GM23338 (cell line): Measurements from ENCODE around the gene CSF2. TPM values are rescaled to one million over a fixed set of nuclear protein-coding genes. Genes with fewer than 3 reads are reported as not detected.

Experiments
- ATAC-seq: fragments of 200-7000 bp; cut with Tn5 transposase; 3 replicates; pipeline ENCODE4 v1.9.1; 2020
- DNase-seq: peaks from one replicate; pipeline ENCODE4 v3.0.0-alpha.2; 2015; ENCODE audit warnings: low spot score
- H2AFZ ChIP-seq: fragments of 200-600 bp; sonication (generic); 2 replicates; pipeline ENCODE4 v1.8.0; 2016; ENCODE audit warnings: antibody characterized with exemption, mild to moderate bottlenecking, moderate library complexity
- H3F3A ChIP-seq: fragments of 200-600 bp; sonication (generic); replicated peaks from 2 replicates; pipeline ENCODE4 v1.8.0; 2017; ENCODE audit warnings: antibody characterized with exemption, mixed run types, low read depth
- H3K27ac ChIP-seq: fragments of 200-600 bp; sonication (generic); 2 replicates; pipeline ENCODE4 v1.6.1; 2016; ENCODE audit warnings: low read depth
- H3K27me3 ChIP-seq: fragments of 200-600 bp; sonication (generic); 2 replicates; pipeline ENCODE4 v1.8.0; 2016; ENCODE audit warnings: mild to moderate bottlenecking, mixed run types, moderate library complexity; ENCODE audit not compliant: insufficient read depth
- H3K36me3 ChIP-seq: fragments of 200-600 bp; sonication (generic); 2 replicates; pipeline ENCODE4 v1.8.0; 2016; ENCODE audit warnings: mild to moderate bottlenecking; ENCODE audit not compliant: insufficient read depth
- H3K4me1 ChIP-seq: fragments of 200-600 bp; sonication (generic); 2 replicates; pipeline ENCODE4 v1.8.0; 2016; ENCODE audit warnings: mild to moderate bottlenecking, moderate library complexity; ENCODE audit not compliant: insufficient read depth
- H3K4me2 ChIP-seq: fragments of 200-600 bp; sonication (generic); 2 replicates; pipeline ENCODE4 v1.7.1; 2017; ENCODE audit warnings: mixed run types
- H3K4me3 ChIP-seq: fragments of 200-600 bp; sonication (generic); 2 replicates; pipeline ENCODE4 v1.6.1; 2016; ENCODE audit warnings: mixed run types
- H3K79me2 ChIP-seq: fragments of 200-600 bp; sonication (generic); replicated peaks from 2 replicates; pipeline ENCODE4 v1.8.0; 2017; ENCODE audit warnings: mild to moderate bottlenecking; ENCODE audit not compliant: insufficient read depth
- H3K9me2 ChIP-seq: fragments of 200-600 bp; sonication (generic); 2 replicates; pipeline ENCODE4 v1.8.0; 2017; ENCODE audit not compliant: insufficient read depth
- H4K20me1 ChIP-seq: fragments of 200-600 bp; sonication (generic); replicated peaks from 2 replicates; pipeline ENCODE4 v1.8.0; 2017; ENCODE audit warnings: mild to moderate bottlenecking; ENCODE audit not compliant: insufficient read depth
- H3K27ac Mint-ChIP-seq: 2 replicates; pipeline ENCODE4 v1.8.0; 2020; ENCODE audit warnings: inconsistent platforms, mild to moderate bottlenecking, moderate library complexity, mixed read lengths
- H3K27me3 Mint-ChIP-seq: 3 replicates; pipeline ENCODE4 v1.8.0; 2022; ENCODE audit warnings: low read depth, mild to moderate bottlenecking, moderate library complexity, mixed read lengths, inconsistent platforms; ENCODE audit not compliant: insufficient read depth, poor library complexity
- H3K36me3 Mint-ChIP-seq: 3 replicates; pipeline ENCODE4 v1.8.0; 2021; ENCODE audit warnings: low read depth, mild to moderate bottlenecking, inconsistent platforms, moderate library complexity, mixed read lengths
- H3K4me1 Mint-ChIP-seq: 3 replicates; pipeline ENCODE4 v1.8.0; 2020; ENCODE audit warnings: mild to moderate bottlenecking, inconsistent platforms, mixed read lengths
- H3K4me3 Mint-ChIP-seq: 3 replicates; pipeline ENCODE4 v1.8.0; 2021; ENCODE audit warnings: moderate library complexity, mild to moderate bottlenecking, inconsistent platforms, mixed read lengths
- H3K9me3 Mint-ChIP-seq: 3 replicates; pipeline ENCODE4 v1.8.0; 2020; ENCODE audit warnings: moderate library complexity, mild to moderate bottlenecking, inconsistent platforms, mixed read lengths
- CREB1 ChIP-seq: fragments of 250-450 bp; sonication (Bioruptor Pico); IDR thresholded peaks from 2 replicates; pipeline ENCODE4 v1.5.0; 2020; ENCODE audit warnings: low read depth, mild to moderate bottlenecking, moderate library complexity
- CTCF ChIP-seq, 2 experiments: fragments of 200-600 bp in 1 of 2; sonication (generic) in 1 of 2; conservative IDR thresholded peaks; 2 replicates each; pipeline versions ENCODE4 v1.5.1 to v1.6.1; 2016 to 2017; ENCODE audit warnings: antibody characterized with exemption in 2 of 2, low read depth in 2 of 2, mild to moderate bottlenecking in 2 of 2, moderate library complexity in 1 of 2
- ETS1 ChIP-seq: IDR thresholded peaks from 2 replicates; pipeline ENCODE4 v1.6.1; 2016; ENCODE audit warnings: antibody characterized with exemption
- EZH2 ChIP-seq: fragments of 200-600 bp; sonication (generic); IDR thresholded peaks from one replicate; pipeline ENCODE4 v1.8.0; 2017; ENCODE audit warnings: antibody characterized with exemption, mild to moderate bottlenecking, low read depth; ENCODE audit not compliant: unreplicated experiment
- EZH2phosphoT487 ChIP-seq: fragments of 200-600 bp; sonication (generic); IDR thresholded peaks from one replicate; pipeline ENCODE4 v1.8.1; 2018; ENCODE audit warnings: antibody characterized with exemption; ENCODE audit not compliant: unreplicated experiment
- STAT1 ChIP-seq: IDR thresholded peaks from one replicate; pipeline ENCODE4 v1.6.1; 2016; ENCODE audit warnings: antibody characterized with exemption; ENCODE audit not compliant: unreplicated experiment
- ZNF331 ChIP-seq: fragments of 250-450 bp; sonication (Bioruptor Pico); IDR thresholded peaks from 2 replicates; pipeline ENCODE4 v1.5.0; 2020; ENCODE audit warnings: low read depth, mild to moderate bottlenecking, moderate library complexity
- polyA plus RNA-seq: library from polyadenylated mRNA; unstranded; fragments of >200 nt; fragmentation: Nextera tagmentation; extraction: Ambion mirVana; gene quantifications from 2 replicates; pipeline ENCODE4 v1.2.1, GENCODE V29; 2016
- total RNA-seq: library from RNA; depleted of rRNA; stranded (reverse); fragments of >200 nt; shearing (Covaris generic); gene quantifications from 2 replicates; pipeline ENCODE4 v1.2.3, GENCODE V29; 2014
- TF ChIP-seq, protein P1 (sequence below): fragments of 250-450 bp; sonication (Bioruptor Pico); IDR thresholded peaks from 2 replicates; pipeline ENCODE4 v1.5.0; 2020; ENCODE audit warnings: mild to moderate bottlenecking, moderate library complexity

The CSF2 gene
- total and polyA plus RNA-seq, 2 experiments from 2014 or later, result not detected

DNA sequence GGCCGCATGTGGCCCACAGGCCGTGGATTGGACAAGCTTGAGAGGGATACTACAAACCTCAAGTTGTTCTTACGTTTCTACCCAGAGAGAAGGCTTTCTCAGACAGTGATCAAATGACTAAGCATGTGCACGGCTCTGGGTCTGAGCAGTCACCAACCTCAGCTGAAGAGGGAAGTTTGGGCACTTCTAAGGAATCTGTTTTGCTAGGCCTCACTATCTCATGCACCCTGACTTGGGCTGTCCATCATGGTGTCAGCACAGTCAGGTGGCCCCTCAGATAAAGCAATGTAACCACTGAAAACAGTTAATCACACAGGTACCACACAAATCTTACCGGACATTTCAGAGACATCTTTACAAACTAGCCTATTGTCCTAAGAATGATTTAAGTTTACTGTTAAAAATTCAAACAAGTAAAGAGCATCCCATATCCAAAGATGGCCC, 24.6 kb downstream of the CSF2 start:
- H3K27me3 Mint-ChIP-seq, result peaks cover 1% of the 10 kb centered on the region

More for the DNA sequence above, 24.6 kb downstream of the CSF2 start:
- no peaks in the 10 kb centered on the region for H3F3A ChIP-seq
- H3K4me3 ChIP-seq, result no peak overlapping the region
- no peak overlapping the region for H3K4me2 ChIP-seq
- no peaks in the 10 kb centered on the region for H3K36me3 ChIP-seq
- no peaks in the 10 kb centered on the region for H3K4me1 ChIP-seq
- no peak overlapping the region for H3K4me3 Mint-ChIP-seq
- TF ChIP-seq STAT1, result no peak
- TF ChIP-seq ZNF331, result no peak
- TF ChIP-seq CTCF (conservative IDR thresholded peaks at IDR 0.05; ENCODE audit: low read depth in 2 of 2), result no peak
- TF ChIP-seq, protein P1, sequence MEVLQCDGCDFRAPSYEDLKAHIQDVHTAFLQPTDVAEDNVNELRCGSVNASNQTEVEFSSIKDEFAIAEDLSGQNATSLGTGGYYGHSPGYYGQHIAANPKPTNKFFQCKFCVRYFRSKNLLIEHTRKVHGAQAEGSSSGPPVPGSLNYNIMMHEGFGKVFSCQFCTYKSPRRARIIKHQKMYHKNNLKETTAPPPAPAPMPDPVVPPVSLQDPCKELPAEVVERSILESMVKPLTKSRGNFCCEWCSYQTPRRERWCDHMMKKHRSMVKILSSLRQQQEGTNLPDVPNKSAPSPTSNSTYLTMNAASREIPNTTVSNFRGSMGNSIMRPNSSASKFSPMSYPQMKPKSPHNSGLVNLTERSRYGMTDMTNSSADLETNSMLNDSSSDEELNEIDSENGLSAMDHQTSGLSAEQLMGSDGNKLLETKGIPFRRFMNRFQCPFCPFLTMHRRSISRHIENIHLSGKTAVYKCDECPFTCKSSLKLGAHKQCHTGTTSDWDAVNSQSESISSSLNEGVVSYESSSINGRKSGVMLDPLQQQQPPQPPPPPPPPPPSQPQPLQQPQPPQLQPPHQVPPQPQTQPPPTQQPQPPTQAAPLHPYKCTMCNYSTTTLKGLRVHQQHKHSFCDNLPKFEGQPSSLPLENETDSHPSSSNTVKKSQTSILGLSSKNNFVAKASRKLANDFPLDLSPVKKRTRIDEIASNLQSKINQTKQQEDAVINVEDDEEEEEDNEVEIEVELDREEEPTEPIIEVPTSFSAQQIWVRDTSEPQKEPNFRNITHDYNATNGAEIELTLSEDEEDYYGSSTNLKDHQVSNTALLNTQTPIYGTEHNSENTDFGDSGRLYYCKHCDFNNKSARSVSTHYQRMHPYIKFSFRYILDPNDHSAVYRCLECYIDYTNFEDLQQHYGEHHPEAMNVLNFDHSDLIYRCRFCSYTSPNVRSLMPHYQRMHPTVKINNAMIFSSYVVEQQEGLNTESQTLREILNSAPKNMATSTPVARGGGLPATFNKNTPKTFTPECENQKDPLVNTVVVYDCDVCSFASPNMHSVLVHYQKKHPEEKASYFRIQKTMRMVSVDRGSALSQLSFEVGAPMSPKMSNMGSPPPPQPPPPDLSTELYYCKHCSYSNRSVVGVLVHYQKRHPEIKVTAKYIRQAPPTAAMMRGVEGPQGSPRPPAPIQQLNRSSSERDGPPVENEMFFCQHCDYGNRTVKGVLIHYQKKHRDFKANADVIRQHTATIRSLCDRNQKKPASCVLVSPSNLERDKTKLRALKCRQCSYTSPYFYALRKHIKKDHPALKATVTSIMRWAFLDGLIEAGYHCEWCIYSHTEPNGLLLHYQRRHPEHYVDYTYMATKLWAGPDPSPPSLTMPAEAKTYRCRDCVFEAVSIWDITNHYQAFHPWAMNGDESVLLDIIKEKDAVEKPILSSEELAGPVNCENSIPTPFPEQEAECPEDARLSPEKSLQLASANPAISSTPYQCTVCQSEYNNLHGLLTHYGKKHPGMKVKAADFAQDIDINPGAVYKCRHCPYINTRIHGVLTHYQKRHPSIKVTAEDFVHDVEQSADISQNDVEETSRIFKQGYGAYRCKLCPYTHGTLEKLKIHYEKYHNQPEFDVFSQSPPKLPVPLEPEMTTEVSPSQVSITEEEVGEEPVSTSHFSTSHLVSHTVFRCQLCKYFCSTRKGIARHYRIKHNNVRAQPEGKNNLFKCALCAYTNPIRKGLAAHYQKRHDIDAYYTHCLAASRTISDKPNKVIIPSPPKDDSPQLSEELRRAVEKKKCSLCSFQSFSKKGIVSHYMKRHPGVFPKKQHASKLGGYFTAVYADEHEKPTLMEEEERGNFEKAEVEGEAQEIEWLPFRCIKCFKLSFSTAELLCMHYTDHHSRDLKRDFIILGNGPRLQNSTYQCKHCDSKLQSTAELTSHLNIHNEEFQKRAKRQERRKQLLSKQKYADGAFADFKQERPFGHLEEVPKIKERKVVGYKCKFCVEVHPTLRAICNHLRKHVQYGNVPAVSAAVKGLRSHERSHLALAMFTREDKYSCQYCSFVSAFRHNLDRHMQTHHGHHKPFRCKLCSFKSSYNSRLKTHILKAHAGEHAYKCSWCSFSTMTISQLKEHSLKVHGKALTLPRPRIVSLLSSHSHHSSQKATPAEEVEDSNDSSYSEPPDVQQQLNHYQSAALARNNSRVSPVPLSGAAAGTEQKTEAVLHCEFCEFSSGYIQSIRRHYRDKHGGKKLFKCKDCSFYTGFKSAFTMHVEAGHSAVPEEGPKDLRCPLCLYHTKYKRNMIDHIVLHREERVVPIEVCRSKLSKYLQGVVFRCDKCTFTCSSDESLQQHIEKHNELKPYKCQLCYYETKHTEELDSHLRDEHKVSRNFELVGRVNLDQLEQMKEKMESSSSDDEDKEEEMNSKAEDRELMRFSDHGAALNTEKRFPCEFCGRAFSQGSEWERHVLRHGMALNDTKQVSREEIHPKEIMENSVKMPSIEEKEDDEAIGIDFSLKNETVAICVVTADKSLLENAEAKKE (CRISPR knock-in tag), result no peak
- no peak for TF ChIP-seq CREB1
- no peak for TF ChIP-seq EZH2phosphoT487
- no peak for TF ChIP-seq ETS1
- TF ChIP-seq EZH2, result no peak
- no peaks in the 10 kb centered on the region; the same call in 1 of the 2 replicates for H3K9me2 ChIP-seq
- H3K9me3 Mint-ChIP-seq, result no peaks in the 10 kb centered on the region
- no peaks in the 10 kb centered on the region for H3K36me3 Mint-ChIP-seq
- no peak for DNase-seq
- no peak overlapping the region for H2AFZ ChIP-seq
- no peak for ATAC-seq
- H3K27ac ChIP-seq, result no peak overlapping the region
- H4K20me1 ChIP-seq, result no peaks in the 10 kb centered on the region
- H3K79me2 ChIP-seq, result no peaks in the 10 kb centered on the region
- no peak overlapping the region for H3K27ac Mint-ChIP-seq
- no peaks in the 10 kb centered on the region for H3K27me3 ChIP-seq
- H3K4me1 Mint-ChIP-seq, result no peaks in the 10 kb centered on the region; the same call in 2 of the 3 replicates
